Mesenteric fat pad (tissue), 1 donor: Measurements from ENCODE around the gene DNAAF8. TPM values are rescaled to one million over a fixed set of nuclear protein-coding genes. Genes with fewer than 3 reads are reported as not detected.
A peak's percentile ranks its signal among the peaks of the same experiment; 100 is the strongest.

Experiments used
- DNase-seq: peaks from one replicate; pipeline ENCODE4 v3.0.0-alpha.2; 2020; ENCODE audit warnings: low spot score
- total RNA-seq: library from RNA; stranded (reverse); fragmentation: NEBNext Ultra II Directional; extraction: Animal tissue kit (Norgen Biotek cat#: 25700); gene quantifications from one replicate; pipeline ENCODE4 v1.2.1, GENCODE V29; 2021
- donor health status: DM: yes; HTN: yes; CAD: no.

The DNAAF8 gene
- total RNA-seq, 1 donor from 2014 or later: 1.3 TPM

GRCh38 chr16:4749700-4750257 is 15.4 kb downstream of the DNAAF8 start:
- DNase-seq: no peak

GRCh38 chr16:4750896-4751295 is 16.6 kb downstream of the DNAAF8 start:
- no peak for DNase-seq

GRCh38 chr16:4752351-4753100 is 18.2 kb downstream of the DNAAF8 start:
- DNase-seq: no peak

GRCh38 chr16:4753227-4753626 is 18.9 kb downstream of the DNAAF8 start:
- DNase-seq: no peak

DNA sequence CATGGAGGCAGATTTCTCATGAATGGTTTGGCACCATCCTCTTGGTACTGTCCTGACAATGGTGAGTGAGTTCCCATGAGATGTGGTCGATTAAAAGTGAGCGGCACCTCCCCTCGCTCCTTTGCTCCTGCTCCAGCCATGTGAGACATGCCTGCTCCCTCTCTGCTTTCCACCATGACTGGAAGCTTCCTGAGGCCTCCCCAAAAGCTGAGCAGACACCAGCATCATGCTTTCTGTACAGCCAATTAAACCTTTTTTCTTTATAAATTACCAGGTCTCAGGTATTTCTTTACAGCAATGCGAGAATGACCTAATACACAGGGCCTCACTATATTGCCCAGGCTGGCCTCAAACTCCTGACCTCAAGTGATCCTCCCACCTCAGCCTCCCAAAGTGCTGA is 20.5 kb downstream of the DNAAF8 start:
- DNase-seq: no peak

GRCh38 chr16:4755687-4756086 is 21.4 kb downstream of the DNAAF8 start:
- no peak for DNase-seq

DNA sequence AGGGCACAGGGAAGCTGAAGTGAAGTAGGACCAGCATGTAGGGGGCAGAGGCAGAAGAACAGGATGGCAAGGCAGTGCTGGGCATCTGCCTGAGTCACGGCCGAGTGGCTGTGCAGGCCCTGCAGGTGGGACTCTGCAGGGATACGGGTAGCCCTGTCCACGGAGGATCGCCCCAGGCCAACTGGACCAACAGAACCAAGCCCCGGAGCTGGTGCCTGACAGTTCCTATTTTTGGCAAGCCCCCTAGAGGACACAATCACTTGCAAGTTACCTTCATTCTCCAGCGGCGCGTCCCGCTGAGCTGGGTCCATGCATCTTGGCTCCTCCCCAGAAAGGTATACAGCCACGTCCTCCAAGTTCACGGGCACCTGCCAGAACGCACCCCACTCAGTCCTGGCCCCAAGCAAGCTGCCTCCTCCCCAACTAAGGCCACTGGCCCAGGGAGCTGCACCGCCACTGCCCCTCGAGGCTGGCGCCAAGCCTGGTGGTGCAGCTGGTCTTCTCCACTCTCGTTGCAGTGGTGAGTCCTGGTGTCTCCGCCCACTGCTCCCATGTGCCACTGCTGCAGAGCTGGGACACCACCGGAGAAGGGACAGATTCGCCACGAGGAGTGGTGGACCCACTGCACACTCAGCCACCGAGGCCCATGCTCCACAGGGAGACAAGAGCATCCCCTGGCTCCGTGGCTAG is 26.0 kb downstream of the DNAAF8 start:
- DNase-seq: no peak

GRCh38 chr16:4762205-4762604 is 27.9 kb downstream of the DNAAF8 start:
- DNase-seq: no peak

DNA sequence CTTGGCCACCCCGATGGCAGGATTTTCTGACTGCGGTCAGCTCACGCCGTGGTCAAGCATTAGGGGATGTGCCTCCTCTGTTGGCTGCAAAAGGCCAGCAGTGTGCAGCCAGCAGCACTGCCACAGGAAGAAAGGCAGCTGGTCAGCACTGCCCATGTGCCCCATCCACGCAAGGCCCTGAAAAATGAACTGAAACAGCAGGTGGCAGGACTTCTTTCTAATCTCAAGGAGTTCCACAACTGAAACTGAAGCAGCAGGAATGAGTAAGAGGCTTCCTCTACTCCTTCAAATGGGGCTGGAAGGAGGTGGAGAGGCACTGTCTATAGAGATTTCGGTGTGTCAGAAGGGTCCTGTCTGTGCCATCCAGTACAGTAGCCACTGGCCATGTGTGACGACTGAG is 29.5 kb downstream of the DNAAF8 start:
- DNase-seq: no peak

- no peak for DNase-seq
Measured at GRCh38 chr16:4765511-4766474, 31.5 kb downstream of the DNAAF8 start.

DNA sequence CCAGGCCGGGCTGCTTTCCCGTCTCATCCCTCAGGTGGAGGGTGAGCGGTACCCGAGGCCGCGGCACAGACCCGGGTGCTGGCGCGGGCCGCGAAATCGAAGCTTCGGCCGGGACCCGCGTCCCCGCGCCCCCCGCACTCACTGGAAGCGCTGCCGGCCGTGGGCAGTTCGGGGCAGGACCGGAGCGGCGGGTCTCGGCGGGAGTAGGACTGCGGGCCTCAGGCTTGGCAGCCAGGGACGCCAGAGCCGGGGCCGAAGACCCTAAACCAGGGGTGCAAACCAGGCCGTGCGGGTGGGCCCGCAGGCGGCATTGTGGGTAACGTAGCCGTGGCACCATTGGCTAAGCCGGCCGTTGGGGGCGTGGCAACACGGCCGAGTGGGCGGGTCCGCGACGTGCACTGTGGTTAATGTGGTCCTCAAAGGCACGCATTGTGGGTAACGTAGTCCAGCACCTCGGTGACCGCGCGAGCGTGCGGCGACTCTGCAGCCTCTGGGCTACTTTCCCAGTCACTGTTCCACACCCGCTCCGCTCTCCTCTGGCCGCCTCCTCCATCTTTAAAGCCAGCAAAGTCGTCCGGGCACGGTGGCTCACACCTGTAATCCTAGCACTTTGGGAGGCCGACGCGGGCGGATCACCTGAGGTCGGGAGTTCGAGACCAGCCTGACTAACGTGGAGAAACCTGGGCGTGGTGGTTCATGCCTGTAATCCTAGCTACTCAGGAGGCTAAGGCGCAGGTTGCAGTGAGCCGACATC is 32.7 kb downstream of the DNAAF8 start, which contains the start of gene ZNF500:
ZNF500 (minus strand) TSS at position 288 of the 754 bp plus-strand sequence. CDS start 1,184 bp downstream, outside the sequence.
- peak; percentile 99 for DNase-seq

DNA sequence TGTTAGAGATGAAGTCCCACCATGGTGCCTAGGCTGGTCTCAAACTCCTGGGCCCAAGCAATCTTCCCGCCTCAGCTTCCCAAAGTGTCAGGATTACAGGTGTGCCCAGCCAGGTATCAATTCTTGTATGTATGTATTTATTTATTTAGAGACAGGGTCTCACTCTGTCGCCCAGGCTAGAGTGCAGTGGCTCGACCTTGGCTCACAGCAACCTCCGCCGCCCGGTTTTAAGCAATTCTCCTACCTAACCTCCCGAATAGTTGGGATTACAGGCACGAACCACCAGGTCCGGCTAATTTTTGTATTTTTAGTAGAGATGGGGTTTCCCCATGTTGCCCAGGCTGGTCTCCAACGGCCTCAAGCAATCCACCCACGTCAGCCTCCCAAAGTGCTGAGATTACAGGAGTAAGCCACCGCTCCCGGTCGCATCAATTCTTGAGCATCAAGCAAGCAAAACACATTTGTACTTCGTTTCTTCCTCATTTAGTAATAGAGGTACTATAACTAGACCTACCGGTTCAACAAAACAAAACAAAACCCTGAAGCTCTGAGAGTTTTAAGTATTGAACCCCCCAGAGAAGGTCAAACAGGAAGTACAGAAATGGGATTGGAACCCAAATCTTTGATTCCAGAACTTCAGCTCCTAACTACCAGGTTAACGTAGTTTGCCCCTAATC is 33.7 kb downstream of the DNAAF8 start:
- no peak for DNase-seq

GRCh38 chr16:4768549-4769305 is 34.4 kb downstream of the DNAAF8 start:
- peak; percentile 97 for DNase-seq

GRCh38 chr16:4769306-4769638 is 34.9 kb downstream of the DNAAF8 start:
- no peak for DNase-seq

DNA sequence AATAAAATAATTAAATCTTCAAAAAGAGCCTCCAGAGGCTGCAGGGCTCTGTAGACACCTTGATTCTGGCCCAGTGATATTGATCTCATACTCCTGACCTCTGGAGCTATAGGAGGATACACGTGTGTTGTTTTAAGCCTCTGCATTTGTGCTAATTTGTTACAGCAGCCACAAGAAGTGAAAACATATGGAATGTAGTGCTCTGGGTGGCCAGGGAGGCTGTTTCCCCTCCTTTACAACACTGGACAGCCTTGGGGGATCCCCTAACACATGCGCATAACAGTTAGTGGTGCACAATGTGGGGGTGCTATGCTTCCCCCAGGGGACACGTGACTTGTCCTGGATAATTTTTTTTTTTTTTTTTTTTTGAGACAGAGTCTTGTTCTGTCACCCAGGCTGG is 37.3 kb downstream of the DNAAF8 start:
- DNase-seq: no peak

GRCh38 chr16:4772351-4772750 is 38.0 kb downstream of the DNAAF8 start:
- DNase-seq: no peak

DNA sequence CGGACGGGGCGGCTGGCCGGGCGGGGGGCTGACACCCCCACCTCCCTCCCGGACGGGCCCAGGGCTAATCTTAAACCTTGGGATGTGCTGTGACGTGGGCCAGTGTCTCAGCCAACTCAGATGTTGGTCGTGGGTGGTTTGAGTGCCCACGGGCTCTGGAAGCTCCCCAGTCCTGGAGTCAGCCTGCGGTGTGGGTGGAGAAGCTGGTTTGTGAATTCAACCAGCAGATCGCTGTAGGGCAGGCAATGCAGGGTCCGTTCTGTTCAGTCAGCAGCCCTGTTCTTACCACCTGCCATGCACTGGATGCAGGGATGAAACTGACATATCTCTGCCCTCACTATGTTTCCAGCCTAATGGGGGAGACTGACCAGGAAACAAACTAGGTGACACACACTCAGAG is 40.7 kb downstream of the DNAAF8 start:
- DNase-seq: no peak

DNA sequence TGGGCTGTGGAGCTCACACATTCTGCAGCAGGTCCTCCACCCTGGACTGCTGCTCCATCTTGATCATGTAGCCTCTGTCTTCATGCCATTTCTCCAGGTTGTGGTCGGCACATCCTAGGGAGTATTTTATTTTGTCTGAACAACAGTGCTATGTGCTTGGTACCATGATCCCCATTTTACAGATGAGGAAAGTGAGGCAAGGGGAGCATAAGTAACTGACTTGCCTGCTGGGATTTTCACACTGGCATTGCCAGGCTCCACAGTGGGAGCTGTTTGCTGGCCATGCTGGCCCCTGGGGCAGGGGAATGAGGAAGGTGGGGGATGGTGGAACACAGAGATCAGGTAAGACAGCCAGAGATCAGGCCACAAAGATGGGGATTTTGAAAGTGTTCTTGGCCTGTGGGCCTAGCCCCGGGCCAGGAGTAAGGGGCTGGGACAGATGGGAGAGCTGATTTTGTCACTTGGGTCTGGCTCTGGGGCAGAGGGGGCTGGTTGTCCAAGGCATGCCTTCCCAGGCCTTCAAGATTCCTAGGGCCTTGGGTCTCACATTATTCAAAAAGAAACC is 41.9 kb downstream of the DNAAF8 start:
- no peak for DNase-seq
